Measurements from ENCODE around the gene BMS1.
"Not testable (repeated sequence)": the region's sequence is repeated elsewhere in the genome, so short reads cannot be mapped to it uniquely, and the experiment has no call there.

Gene BMS1

GRCh38 chr10:42790835-42791234 is 8.2 kb downstream of the BMS1 start:
- no peak for DNase-seq

GRCh38 chr10:42795701-42796100 is 13.1 kb downstream of the BMS1 start:
- DNase-seq, result no peak

- no peak for DNase-seq
Measured at GRCh38 chr10:42801135-42801534, 18.5 kb downstream of the BMS1 start.

GRCh38 chr10:42802876-42803275 is 20.3 kb downstream of the BMS1 start:
- DNase-seq, result no peak

- DNase-seq, result no peak
Measured at GRCh38 chr10:42809676-42810075, 27.1 kb downstream of the BMS1 start.

GRCh38 chr10:42812028-42812427 is 29.4 kb downstream of the BMS1 start:
- DNase-seq, result no peak

GRCh38 chr10:42813989-42814687 is 31.5 kb downstream of the BMS1 start:
- not testable (repeated sequence) for DNase-seq

GRCh38 chr10:42816334-42816733 is 33.7 kb downstream of the BMS1 start:
- not testable (repeated sequence) for DNase-seq

- DNase-seq, result no peak
Measured at GRCh38 chr10:42816912-42817311, 34.3 kb downstream of the BMS1 start.

- not testable (repeated sequence) for DNase-seq
Measured at GRCh38 chr10:42817417-42817816, 34.8 kb downstream of the BMS1 start.

- DNase-seq, result not testable (repeated sequence)
Measured at GRCh38 chr10:42826759-42827158, 44.2 kb downstream of the BMS1 start.

- no peak for DNase-seq
Measured at GRCh38 chr10:42827201-42827600, 44.6 kb downstream of the BMS1 start.

- DNase-seq, result not testable (repeated sequence)
Measured at GRCh38 chr10:42828391-42828790, 45.8 kb downstream of the BMS1 start.

GRCh38 chr10:42830237-42830636 is 47.6 kb downstream of the BMS1 start:
- no peak for DNase-seq

GRCh38 chr10:42836096-42836495 is 53.5 kb downstream of the BMS1 start:
- no peak for DNase-seq

- no peak for DNase-seq
Measured at GRCh38 chr10:42836771-42837468, 54.3 kb downstream of the BMS1 start.

- not testable (repeated sequence) for DNase-seq
Measured at GRCh38 chr10:42844810-42845209, 62.2 kb downstream of the BMS1 start.

GRCh38 chr10:42847261-42847660 is 64.7 kb downstream of the BMS1 start:
- DNase-seq, result not testable (repeated sequence)

- no peak for DNase-seq
Measured at GRCh38 chr10:42850931-42851330, 68.3 kb downstream of the BMS1 start.

- no peak for DNase-seq
Measured at GRCh38 chr10:42859256-42859655, 76.7 kb downstream of the BMS1 start.

- not testable (repeated sequence) for DNase-seq
Measured at GRCh38 chr10:42860016-42860415, 77.4 kb downstream of the BMS1 start.

- DNase-seq, result not testable (repeated sequence)
Measured at GRCh38 chr10:42862801-42863200, 80.2 kb downstream of the BMS1 start.

- DNase-seq, result no peak
Measured at GRCh38 chr10:42864575-42864974, 82.0 kb downstream of the BMS1 start.

- DNase-seq, result no peak
Measured at GRCh38 chr10:42865716-42866114, 83.1 kb downstream of the BMS1 start.

Measured in CD4-positive, alpha-beta T cell treated with Interleukin-12 subunit alpha and Interleukin-12 subunit beta, for 1 hour (primary cell).